Activated T-cell treated with anti-CD3 and anti-CD28 coated beads for 1 hour (primary cell): ENCODE data around the gene APOL1.
A peak's percentile ranks its signal among the peaks of the same experiment; 100 is the strongest.
"Not testable (repeated sequence)": the region's sequence is repeated elsewhere in the genome, so short reads cannot be mapped to it uniquely, and the experiment has no call there.

ENCODE experiments used
- DNase-seq: peaks from one replicate; pipeline ENCODE4 v3.0.0-alpha.2; 2020; ENCODE audit warnings: low read depth

The APOL1 gene, protein sequence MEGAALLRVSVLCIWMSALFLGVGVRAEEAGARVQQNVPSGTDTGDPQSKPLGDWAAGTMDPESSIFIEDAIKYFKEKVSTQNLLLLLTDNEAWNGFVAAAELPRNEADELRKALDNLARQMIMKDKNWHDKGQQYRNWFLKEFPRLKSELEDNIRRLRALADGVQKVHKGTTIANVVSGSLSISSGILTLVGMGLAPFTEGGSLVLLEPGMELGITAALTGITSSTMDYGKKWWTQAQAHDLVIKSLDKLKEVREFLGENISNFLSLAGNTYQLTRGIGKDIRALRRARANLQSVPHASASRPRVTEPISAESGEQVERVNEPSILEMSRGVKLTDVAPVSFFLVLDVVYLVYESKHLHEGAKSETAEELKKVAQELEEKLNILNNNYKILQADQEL

DNA sequence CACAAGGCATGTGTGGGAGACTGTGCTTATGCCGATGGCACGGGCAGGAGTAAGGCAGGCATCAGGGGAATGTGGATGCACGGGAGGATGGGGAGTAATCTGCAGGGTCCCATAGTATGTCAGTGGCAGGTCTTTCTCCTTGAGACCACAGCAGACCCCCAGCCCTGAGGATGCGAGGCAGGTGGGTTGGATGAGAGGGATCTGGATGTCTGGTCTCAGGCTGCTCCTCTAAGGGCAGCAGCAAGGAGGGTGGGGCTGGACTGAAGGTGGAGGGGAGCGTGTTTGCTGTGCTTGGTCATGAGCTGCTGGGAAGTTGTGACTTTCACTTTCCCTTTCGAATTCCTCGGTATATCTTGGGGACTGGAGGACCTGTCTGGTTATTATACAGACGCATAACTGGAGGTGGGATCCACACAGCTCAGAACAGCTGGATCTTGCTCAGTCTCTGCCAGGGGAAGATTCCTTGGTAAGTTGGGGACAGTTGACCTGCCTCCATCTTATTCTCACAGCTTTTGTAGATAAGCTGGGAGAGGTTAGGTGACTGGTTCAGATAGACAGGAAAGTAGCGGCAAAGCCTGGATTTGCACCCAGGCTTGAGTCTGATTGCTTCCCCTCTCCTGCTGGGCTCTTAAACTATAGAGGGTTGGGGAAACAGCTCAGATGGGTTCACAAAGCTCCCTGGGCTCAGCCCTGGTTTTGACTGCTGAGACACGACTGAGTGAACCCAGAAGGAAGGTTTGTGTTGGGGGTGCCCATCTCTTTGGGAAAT lies at the start of gene APOL1:
Gene APOL1 (plus strand): TSS at position 380 of the 769 bp plus-strand sequence. CDS start 1,823 bp downstream, outside the sequence.
- DNase-seq, result no peak

DNA sequence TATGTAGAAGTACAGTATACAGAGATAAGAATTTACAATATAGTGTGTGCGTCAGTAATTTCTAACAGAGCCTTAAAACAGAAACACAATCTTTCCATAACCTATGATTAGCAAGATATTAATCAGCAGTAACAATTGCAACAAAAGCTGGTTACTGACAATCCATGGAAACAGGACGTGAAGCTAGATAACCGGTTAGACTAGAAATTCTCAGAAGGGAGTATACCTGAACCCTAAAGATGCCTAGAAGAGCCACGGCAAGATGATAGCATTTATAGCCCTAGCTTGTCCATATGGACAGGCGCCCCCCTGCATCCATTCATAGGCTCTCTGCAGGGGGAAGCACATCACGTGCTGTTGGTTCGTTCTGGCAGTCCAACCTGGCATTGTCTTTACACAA lies 49.5 kb upstream of the APOL1 start:
- not testable (repeated sequence) for DNase-seq

DNA sequence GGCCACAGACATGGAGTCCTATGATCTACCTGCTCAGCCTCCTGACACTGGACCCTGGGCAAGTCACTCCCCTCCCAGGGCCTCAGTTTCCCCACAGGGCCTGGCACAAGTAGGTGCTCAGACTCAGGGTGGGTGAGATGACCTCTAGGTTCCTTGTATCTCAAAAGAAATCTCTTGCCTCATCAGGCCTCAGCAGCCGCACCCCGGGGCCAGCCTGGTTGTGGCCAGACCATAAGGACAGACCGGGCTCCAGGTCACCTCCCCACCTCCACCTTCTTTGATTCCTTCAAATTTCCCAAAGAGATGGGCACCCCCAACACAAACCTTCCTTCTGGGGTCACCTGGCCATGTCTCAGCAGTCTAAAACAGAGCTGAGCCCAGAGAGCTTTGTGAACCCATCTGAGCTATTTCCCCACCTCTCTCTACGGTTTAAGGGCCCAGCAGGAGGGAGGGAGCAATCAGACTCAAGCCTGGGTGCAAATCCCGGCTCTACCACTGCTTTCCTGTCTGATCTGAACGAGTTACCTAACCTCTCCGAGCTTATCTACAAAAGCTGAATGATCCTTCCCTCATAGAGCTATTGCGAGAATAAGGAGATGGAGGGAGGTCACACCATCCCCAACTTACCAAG lies 48.8 kb upstream of the APOL1 start:
- no peak for DNase-seq

DNA sequence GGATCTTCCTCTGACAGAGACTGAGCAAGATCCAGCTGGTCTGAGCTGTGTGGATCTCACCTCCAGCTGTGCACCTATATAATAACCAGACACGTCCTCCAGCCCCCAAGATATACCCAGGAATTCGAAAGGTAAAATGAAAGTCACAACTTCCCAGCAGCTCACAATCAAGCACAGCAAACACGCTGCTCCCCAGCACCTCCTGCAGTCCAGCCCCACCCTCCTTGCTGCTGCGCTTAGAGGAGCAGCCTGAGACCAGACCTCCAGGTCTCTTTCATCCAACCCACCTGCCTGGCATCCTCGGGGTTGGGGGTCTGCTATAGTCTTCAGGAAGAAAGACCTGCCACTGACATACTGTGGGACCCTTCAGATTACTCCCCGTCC lies 48.3 kb upstream of the APOL1 start:
- DNase-seq, result no peak

DNA sequence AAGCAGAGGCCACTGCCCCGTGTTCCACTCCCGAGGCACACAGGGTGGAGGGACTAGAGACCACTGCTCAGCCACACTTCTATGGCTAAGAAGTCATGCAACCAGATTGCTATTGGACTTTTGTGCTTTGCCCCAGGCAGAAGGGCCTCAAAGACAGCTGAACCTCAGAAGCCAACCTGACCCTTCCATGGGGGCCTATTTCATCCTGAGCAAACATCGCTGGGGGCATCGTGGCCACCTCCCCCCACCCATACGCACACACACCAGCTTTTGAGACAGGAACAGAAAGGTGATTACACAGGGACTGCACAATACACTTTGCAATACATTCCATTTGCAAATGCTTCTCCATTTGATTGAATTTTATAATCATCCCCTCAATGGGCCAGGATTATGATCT lies 47.4 kb upstream of the APOL1 start:
- not testable (repeated sequence) for DNase-seq

DNA sequence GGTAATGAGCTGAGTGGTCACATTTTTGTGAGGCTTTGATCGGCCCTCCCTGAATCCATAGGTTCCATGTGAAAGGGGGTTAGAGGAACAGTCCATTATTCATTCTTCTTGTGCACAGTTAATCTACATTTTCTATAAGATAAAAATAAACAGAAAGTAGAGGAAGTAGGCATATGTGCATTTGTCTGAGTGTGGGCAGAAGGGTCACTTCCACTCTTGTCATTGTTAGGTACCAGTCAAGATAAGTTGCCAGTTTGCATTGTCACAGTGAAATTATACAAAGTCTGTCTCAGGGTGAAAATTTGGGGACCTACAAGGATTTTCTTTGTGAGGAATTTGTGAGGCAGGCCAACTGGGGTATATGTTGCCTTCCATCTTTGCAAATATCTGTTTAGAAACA lies 46.7 kb upstream of the APOL1 start:
- DNase-seq, result no peak

DNA sequence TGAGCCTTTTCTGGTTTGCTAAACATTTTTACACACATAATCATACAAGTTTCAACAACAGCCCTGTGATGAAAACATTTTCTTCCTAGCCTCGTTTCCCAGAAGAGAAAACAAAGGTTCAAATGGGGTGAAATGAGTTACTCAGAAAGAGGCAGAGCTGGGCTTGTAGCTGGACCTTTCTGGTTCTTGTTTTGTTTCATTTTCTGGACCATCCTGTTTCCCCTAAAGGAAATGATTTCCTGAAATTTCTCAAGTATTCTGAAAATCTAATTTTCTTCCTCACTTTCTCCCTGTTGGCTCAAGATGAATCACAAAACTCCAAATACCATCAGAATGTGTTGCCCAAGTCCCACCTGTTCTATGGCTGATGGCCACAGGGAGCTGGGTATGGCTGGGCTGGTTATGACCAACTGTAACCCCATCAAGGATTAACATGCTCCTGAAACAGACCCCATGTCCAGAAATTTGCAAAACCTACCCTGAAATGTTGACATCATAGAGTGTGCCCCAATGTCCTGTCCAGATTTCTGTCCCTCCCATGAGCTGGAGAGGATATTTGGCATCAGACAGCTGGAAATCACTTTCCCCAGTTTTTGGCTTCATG lies 44.7 kb upstream of the APOL1 start:
- DNase-seq, result no peak

DNA sequence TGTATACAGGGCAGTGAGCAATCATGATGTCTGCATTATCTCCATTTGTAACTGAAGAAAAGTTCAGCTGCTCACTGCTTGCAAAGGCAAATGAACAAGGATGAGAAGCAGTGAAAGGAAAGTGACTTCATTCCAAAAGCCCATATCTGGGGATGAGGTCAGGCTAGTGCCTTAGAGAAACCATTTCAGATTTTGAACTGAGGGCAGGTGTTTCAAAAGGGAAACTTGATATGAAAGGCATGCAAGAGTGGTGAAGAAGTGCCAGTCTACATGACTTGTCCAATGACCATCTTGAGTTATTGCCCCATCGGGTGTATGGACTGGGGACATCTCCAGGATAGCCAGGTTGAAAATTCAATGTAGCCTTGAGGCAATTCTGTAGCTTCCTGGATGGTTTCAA lies 44.0 kb upstream of the APOL1 start:
- no peak for DNase-seq

DNA sequence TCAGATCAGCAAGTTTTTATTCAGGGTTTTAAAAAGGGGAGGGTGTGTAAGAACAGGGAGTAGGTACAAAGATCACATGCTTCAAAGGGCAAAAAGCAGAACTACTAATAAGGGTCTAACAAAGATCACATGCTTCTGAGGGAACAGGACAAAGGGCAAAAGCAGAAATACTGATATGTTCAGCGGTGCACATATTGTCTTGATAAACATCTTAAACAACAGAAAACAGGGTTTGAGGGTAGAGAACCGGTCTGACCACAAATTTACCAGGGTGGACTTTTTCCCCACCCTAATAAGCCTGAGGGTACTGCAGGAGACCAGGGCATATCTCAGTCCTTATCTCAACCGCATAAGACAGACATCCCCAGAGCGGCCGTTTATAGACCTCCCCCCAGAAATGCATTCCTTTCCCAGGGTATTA lies 43.4 kb upstream of the APOL1 start:
- DNase-seq, result not testable (repeated sequence)

DNA sequence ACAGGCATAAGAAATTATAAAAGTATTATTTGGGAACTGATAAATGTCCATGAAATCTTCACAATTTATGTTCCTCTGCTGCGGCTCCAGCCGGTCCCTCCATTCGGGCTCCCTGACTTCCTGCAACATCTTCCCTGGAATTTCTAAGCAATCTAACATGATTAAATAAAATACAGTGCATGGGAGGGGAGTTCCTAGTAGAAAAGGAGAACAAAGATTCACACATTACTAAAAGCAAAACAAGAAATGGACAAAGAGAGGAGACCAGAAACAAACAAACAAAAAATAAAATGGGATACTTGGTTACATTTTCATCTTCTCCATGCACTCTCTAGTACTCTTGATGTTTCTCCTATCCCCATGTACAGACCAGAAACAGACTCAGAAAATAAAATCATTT lies 42.7 kb upstream of the APOL1 start:
- no peak for DNase-seq

DNA sequence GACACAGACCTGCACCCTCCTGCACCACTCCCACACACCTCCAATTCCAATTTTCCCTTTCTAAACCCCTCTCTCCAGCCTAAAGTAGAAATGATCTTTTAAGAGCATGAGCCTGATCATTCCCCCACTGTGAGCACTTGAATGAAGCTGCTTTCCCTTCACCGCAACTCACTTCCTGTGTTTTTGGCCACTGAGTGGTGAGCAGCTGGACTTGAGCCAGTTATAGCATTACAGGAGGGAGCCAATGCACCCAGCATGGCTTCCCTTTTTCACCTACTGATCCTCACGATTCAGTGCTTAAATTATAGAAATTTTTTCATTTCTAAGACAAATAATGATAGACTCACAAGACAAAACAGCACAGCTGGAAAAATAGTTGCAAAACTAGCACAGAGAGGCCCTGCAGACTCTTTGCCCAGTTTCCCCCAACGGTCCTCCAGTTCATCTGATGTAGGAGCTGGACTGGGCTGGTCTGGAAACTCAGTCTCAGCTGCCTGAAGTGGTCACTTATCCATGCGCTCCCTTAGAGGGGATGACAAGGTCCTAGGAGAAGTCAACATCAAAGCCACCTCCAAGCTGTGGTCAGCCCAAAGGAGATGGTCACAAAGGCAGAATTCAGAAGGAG lies 41.6 kb upstream of the APOL1 start:
- DNase-seq, result no peak

DNA sequence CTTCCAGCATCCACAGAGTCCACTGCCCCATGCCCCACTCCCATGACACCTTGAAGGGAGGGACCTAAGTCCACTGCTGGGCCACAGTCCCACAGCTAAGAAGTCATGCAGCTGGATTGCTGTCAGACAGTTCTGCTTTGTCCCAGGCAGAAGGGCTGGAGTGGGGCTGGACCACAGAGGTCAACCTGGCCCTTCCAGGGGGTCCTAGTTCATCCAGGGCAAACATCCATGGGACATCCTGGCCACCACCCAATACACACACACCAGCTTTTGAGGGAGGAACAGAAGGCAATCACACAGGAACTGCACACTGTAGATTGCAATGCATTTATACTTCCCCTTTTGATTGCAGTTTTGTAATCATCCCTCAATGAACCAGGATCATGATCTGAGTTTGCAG lies 40.0 kb upstream of the APOL1 start:
- DNase-seq, result no peak

DNA sequence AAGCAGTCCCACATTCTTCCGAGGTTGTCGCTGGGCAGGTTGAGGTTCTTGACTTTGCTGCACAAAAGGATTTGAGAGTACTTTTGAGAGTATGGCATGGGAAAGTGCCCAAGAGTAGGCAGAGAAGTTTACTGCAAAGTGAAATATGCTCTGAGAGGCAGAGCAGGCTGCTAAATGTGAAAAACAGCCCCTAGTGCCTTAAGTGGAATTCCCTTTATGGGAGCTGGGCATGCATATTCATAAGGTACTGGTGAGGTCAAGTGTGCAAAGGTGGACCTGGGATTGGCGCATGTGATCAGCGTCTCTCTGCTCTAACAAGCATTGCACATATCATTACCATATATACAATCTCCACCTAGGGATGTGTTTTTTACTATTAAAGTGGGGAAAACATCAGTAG lies 39.3 kb upstream of the APOL1 start:
- no peak for DNase-seq

DNA sequence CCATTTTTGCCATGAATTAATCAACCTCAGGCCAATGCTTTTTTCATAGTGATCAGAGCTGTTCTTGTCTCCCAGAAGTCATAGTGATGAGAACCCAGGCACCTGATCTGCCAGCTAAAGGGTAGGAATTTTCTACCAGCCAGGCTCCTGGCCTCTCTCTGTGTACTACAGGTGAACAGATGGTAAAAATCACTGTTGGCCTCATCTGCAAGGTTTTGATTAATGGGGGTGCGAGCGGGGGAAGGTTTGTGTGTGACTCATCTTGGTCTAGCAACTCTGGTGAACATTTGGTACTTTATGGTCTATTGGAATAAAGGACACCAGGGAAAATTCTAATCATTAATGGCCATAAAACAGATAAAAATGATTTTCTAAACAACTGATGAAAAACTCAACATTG lies 37.0 kb upstream of the APOL1 start:
- DNase-seq, result no peak

DNA sequence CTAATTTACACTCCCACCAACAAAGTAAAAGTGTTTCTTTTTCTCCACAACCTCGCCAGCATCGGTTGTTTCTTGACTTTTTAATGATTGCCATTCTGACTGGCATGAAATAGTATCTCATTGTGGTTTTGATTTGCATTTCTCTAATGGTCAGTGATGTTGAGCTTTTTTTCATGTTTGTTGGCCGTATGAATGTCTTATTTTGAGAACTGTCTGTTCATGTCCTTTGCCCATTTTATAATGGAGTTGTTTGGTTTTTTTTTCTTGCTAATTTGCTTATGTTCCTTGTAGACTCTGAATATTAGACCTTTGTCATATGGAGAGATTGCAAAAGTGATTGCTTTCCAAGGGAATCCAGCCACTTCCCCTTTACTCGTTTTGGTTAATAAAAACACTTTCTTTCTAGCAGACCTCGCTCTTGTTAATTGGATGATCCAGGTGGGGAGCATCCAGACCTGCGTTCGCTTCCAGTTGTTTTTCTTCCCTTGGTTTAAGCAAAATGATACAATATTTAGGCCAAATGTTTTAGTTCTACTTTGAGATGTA lies 34.2 kb upstream of the APOL1 start:
- DNase-seq, result no peak

DNA sequence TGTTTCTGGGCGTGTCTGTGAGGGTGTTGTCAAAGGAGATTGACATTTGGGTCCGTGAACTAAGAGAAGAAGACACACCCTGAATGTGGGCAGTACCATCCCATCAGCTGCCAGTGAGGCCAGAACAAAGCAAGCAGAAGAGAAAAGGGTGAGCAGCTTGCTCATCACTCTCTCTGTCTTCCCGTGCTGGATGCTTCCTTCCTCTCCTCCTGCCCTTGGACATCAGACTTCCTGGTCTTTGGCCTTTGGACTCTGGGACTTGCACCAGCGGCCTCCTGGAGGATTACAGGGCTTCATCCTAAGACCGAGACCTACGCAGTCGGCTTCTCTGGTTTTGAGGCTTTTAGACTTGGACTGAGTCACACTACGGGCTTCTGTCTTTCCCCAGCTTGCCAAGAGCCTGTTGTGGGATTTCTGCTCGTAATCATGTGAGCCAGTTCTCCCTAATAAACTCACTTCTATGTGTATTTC lies 32.4 kb upstream of the APOL1 start:
- no peak for DNase-seq

DNA sequence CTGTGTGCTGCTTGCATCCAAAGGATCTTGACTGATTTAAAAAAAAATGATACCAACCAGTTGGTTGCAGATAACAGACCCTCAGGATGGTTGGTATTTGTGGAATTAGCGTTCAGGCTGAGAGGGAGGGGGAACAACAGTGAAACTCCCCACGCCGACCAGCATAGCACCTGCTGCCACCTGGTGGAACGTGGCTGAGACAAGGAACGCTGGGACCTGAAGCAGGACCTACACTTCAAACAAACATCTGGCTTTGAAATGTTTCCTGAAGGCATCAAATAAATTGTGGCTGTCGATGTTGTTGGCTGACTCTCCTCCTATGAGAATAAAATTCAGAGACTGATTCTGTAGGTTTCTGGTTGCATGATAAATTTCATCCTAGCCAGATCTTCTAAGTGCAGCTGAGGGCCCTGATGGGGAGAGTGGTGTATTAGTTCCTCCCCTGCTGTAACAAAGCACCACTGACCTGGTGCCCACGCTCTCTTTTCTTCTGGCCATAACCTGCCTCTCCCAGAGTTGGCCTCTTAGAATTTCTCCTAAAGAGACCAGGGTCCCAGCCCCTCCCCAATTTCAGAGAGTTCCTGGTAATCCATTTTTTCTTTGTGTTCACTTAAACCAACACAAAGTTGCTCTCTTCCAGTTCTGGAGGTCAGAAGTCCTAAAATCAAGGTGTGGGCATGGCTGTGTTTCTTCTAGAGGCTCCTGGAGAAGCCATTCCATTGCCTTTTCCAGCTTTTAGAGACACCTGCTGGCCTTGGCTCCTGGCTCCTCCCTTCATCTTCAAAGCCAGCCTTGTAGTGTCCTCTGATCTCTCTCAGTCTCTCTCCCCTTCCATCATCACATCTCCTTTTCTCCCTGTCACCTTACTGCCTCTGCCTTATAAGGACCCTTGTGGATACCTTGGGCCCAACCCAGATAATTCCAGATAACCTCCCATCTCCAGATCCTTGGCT lies 30.9 kb upstream of the APOL1 start:
- DNase-seq, result peak; percentile 45

DNA sequence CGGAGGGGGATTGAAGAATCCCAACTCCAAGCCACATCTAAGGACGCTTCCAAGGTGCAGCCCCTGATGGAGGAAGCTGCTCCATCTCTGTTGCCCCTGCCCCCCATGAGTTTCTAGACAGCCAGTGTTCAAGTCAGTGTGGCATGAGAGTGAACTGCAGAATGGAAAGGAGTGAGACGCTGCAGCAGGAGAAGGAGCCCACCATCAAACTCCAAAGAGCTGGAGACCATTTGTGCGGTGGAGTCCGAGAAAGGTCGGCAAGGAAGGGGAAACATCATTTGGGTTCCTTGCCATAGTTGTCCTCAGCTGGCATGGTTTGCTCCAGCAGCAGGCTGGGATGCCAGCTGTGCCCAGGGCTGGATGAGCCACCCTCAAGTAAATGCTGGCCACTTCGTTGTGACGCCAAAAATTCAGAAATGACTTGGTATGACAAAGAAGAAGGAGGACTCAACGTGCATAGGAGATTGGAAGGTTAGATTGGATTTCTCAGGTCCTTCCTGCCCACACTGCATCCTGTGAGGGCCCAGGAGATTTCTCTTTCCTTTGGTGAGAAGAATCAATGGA lies 30.0 kb upstream of the APOL1 start:
- DNase-seq, result no peak

DNA sequence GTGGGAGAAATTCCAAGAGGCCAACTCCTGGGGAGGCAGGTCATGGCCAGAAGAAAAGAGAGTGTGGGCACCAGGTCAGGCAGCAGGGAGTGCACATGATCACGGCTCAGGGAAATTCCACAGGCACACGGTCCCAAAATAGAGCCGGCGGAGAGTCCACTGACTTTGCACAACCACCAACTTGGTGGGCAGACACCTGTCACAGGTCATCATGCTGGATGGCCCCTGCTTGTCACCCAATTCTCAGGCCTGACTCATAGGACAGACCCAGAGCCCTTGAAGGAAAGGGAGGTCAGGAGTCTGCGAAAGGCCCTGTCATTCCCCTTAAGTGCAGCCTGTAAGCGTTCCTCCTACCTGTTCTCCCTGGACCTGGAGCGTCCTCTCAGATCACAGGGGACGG lies 29.4 kb upstream of the APOL1 start:
- no peak for DNase-seq

DNA sequence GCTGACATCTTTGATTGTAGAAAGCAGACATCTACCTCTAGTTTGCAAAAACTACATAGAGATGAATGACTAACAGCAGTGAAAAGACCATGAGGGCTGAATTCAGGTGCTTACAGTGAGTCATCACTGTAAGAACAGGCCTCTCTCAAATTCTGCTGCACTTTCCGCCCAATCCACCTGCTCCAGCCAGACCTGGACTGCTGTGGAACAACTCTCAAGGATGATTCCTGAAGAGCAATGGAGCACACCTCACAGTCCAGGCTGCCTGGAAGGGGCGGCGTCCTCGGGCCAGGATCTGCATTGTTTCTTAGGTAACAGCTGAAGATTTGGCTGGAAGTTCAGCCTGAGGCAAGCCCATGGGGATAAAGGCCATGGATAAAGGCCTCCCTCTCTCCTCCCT lies 28.7 kb upstream of the APOL1 start:
- no peak for DNase-seq
